Measurements from ENCODE around the gene GPNMB. TPM values are rescaled to one million over a fixed set of nuclear protein-coding genes. Genes with fewer than 3 reads are reported as not detected.
"Not testable (repeated sequence)": the region's sequence is repeated elsewhere in the genome, so short reads cannot be mapped to it uniquely, and the experiment has no call there.

Gene GPNMB
- total RNA-seq, 4 donors from 2014 or later: 48.1 to 136 (median 70.4) TPM

DNA sequence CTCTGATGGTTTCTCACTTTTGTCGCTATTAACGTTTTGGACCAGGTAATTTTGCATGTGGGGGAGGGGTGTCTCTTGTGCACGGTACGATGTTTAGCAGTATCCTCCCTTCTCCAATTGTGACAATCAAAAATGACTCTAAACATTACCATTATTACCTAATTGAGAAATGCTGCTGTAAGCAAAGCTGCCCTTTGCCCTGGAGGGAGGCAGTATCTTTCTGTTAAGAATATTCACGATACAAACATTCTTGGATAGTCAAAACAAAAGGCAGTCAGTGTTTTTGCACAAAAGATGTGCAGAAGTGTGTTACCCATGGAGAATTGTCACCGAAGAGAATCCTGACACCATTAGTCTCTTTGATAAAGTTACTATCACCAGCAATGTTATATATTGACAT, 62.2 kb downstream of the GPNMB start:
- peaks cover 0 to 61% of the 10 kb centered on the region in 2 donors for H3K36me3 ChIP-seq

DNA sequence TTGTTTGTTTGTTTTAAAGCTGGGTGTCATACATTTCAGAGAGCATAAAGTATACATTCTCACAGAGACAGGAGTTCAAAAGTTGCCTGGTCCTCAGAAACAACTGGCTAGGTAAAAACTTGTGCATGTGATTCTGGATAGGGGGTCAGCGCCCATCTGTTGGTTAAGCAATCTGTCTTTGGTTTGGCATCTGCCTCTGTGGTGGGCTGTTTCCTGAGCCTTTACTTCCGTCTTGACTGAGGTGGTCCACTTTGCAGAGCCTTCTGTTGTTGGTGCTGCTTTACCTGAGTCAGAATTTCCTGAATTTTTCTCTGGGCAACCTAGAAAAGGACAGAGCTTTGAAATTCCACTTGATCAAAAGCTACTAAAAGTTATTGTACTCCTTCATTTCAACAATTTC, 65.6 kb downstream of the GPNMB start:
- whole genome bisulfite sequencing, 2 donors (ENCODE audit: low coverage in 1 of 2): 83% methylated on average over 2 of the region's 2 CpGs; no CpG with 5 or more reads in 1 of the 2 donors
- not testable (repeated sequence) for H3K27ac ChIP-seq, H3K4me3 ChIP-seq, H3K4me1 ChIP-seq, H3K9me3 ChIP-seq, H3K27me3 ChIP-seq, ATAC-seq
- H3K36me3 ChIP-seq: peaks cover 0 to 35% of the 10 kb centered on the region in 2 donors

More for the DNA sequence above, 62.2 kb downstream of the GPNMB start:
- TF ChIP-seq POLR2A (IDR thresholded peaks at IDR 0.05) (no peak), POLR2AphosphoS5 (IDR thresholded peaks at IDR 0.05) (no peak), EP300 (IDR thresholded peaks at IDR 0.05) (no peak)
- TF ChIP-seq, protein P1, sequence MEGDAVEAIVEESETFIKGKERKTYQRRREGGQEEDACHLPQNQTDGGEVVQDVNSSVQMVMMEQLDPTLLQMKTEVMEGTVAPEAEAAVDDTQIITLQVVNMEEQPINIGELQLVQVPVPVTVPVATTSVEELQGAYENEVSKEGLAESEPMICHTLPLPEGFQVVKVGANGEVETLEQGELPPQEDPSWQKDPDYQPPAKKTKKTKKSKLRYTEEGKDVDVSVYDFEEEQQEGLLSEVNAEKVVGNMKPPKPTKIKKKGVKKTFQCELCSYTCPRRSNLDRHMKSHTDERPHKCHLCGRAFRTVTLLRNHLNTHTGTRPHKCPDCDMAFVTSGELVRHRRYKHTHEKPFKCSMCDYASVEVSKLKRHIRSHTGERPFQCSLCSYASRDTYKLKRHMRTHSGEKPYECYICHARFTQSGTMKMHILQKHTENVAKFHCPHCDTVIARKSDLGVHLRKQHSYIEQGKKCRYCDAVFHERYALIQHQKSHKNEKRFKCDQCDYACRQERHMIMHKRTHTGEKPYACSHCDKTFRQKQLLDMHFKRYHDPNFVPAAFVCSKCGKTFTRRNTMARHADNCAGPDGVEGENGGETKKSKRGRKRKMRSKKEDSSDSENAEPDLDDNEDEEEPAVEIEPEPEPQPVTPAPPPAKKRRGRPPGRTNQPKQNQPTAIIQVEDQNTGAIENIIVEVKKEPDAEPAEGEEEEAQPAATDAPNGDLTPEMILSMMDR (IDR thresholded peaks at IDR 0.05): no peak
- ATAC-seq: no peak
- H3K4me1 ChIP-seq: peaks cover 0 to 10% (median 0%) of the 10 kb centered on the region in 3 donors
- WGBS, 2 donors (ENCODE audit: low coverage in 1 of 2): 60 to 86% methylated on average over 1 to 6 of the region's 6 CpGs
- H3K4me3 ChIP-seq: no peak overlapping the region
- no peaks in the 10 kb centered on the region for H3K27me3 ChIP-seq
- no peak overlapping the region for H3K27ac ChIP-seq
- no peaks in the 10 kb centered on the region for H3K9me3 ChIP-seq

DNA sequence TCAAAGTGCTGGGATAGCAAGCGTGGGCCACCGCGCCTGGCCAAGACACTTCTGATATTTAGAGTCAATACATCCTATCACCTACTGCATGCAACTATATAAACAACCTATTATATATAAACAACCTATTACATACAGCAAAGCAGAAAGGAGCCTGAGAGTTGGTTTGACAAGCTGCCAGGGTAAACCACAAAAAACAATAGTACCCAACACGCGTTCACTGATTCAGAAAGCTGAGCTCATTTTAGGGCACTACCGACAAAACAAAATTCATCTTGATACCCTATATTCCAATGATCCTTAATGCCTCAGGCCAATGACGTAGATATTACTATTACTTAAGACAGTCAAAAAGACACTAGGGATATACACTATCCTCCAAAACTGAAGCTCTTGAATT, 68.8 kb downstream of the GPNMB start:
- H3K9me3 ChIP-seq: no peaks in the 10 kb centered on the region
- peaks cover 0 to 4% (median 0%) of the 10 kb centered on the region in 3 donors for H3K4me1 ChIP-seq
- 87 to 100% methylated on average over 1 to 4 of the region's 7 CpGs for WGBS, 2 donors (ENCODE audit: low coverage in 1 of 2)
- TF ChIP-seq, protein P1 (IDR thresholded peaks at IDR 0.05): no peak
- TF ChIP-seq EP300 (IDR thresholded peaks at IDR 0.05): no peak
- no peak for TF ChIP-seq POLR2AphosphoS5 (IDR thresholded peaks at IDR 0.05)
- TF ChIP-seq POLR2A (IDR thresholded peaks at IDR 0.05): no peak
- no peak overlapping the region for H3K27ac ChIP-seq
- peaks cover 0 to 3% of the 10 kb centered on the region in 2 donors for H3K36me3 ChIP-seq
- no peak overlapping the region for H3K4me3 ChIP-seq
- no peaks in the 10 kb centered on the region for H3K27me3 ChIP-seq
- ATAC-seq: no peak

Other genes with a start within 250 kb of the GPNMB start
- 10 to 100 TPM; 39.7 to 87.7 (median 52.7) TPM for gene HYCC1, start 232.6 kb upstream of the GPNMB start, total RNA-seq
- 10 to 100 TPM; 21.3 to 45.9 (median 27.6) TPM for gene KLHL7, start 141.0 kb upstream of the GPNMB start, total RNA-seq
- 10 to 100 TPM; 27.7 to 32.7 (median 31.6) TPM for gene NUP42, start 64.7 kb upstream of the GPNMB start, total RNA-seq
- gene MALSU1, start 52.6 kb downstream of the GPNMB start, total RNA-seq: 10 to 100 TPM; 43.0 to 86.7 (median 63.3) TPM
- gene IGF2BP3, start 223.7 kb downstream of the GPNMB start, total RNA-seq: under 1 TPM in 2 of 4 donors, not detected in 2; 0.13 to 0.35 TPM

Data from gastroesophageal sphincter (tissue), 4 donors.